Upper lobe of left lung (tissue), 4 donors: ENCODE measurements around the gene LCN12.

ENCODE experiments used
- POLR2A ChIP-seq, 4 donors: fragments of 450-650 bp; IDR thresholded peaks; one replicate each; pipeline ENCODE4 v1.5.1; 2016 to 2017; ENCODE audit warnings: antibody characterized with exemption in 4 of 4, mild to moderate bottlenecking in 2 of 4
- POLR2AphosphoS5 ChIP-seq, 2 donors: sonication (generic); formaldehyde crosslinking; IDR thresholded peaks; one replicate each; pipeline ENCODE4 v1.5.1; 2017; ENCODE audit warnings: antibody characterized with exemption in 2 of 2
- TF ChIP-seq, protein P1 (sequence below), 6 experiments: fragments of 450-650 bp in 4 of 6; fragments of 200-600 bp in 2 of 6; sonication (generic) in 2 of 6; IDR thresholded peaks; one replicate each; pipeline ENCODE4 v1.5.1; 2016 to 2019; ENCODE audit warnings: antibody characterized with exemption in 6 of 6

- TF ChIP-seq POLR2A (IDR thresholded peaks at IDR 0.05), result no peak
- TF ChIP-seq, protein P1, sequence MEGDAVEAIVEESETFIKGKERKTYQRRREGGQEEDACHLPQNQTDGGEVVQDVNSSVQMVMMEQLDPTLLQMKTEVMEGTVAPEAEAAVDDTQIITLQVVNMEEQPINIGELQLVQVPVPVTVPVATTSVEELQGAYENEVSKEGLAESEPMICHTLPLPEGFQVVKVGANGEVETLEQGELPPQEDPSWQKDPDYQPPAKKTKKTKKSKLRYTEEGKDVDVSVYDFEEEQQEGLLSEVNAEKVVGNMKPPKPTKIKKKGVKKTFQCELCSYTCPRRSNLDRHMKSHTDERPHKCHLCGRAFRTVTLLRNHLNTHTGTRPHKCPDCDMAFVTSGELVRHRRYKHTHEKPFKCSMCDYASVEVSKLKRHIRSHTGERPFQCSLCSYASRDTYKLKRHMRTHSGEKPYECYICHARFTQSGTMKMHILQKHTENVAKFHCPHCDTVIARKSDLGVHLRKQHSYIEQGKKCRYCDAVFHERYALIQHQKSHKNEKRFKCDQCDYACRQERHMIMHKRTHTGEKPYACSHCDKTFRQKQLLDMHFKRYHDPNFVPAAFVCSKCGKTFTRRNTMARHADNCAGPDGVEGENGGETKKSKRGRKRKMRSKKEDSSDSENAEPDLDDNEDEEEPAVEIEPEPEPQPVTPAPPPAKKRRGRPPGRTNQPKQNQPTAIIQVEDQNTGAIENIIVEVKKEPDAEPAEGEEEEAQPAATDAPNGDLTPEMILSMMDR (IDR thresholded peaks at IDR 0.05), result no peak
- TF ChIP-seq POLR2AphosphoS5 (IDR thresholded peaks at IDR 0.05), result no peak
Measured at GRCh38 chr9:136943291-136944211, 8.5 kb upstream of the LCN12 start.
